Keratinocyte (primary cell): Measurements from ENCODE around the gene TDP2. TPM values are rescaled to one million over a fixed set of nuclear protein-coding genes. Genes with fewer than 3 reads are reported as not detected.
A peak's percentile ranks its signal among the peaks of the same experiment; 100 is the strongest.

Source experiments
- DNase-seq: peaks from one replicate; pipeline ENCODE4 v3.0.0-alpha.2; 2011; ENCODE audit warnings: low read depth, missing footprints, low spot score
- FAIRE-seq: peaks from 2 replicates; lab custom pipeline; 2011; peaks lifted over from hg19 to GRCh38; lab: Jason Lieb, UNC
- H2AFZ ChIP-seq: 2 replicates; pipeline ENCODE4 v1.6.0; 2012; ENCODE audit warnings: low read length, control low read depth, inconsistent platforms; ENCODE audit not compliant: control insufficient read depth
- H3K27ac ChIP-seq: 2 replicates; pipeline ENCODE4 v1.5.1; 2011; ENCODE audit warnings: low read length; ENCODE audit not compliant: control insufficient read depth, insufficient read depth
- H3K27me3 ChIP-seq: 3 replicates; pipeline ENCODE4 v1.6.0; 2011; ENCODE audit warnings: low read length; ENCODE audit not compliant: control insufficient read depth, insufficient read depth; ENCODE audit errors: extremely low read depth
- H3K36me3 ChIP-seq, 2 experiments: 2 replicates in 1 of 2; 3 replicates in 1 of 2; pipeline ENCODE4 v1.5.1; 2011; ENCODE audit warnings: low read length in 2 of 2, mild to moderate bottlenecking in 1 of 2; ENCODE audit not compliant: control insufficient read depth in 2 of 2, insufficient read depth in 2 of 2; ENCODE audit errors: extremely low read depth in 1 of 2
- H3K4me1 ChIP-seq: 3 replicates; pipeline ENCODE4 v1.5.1; 2011; ENCODE audit warnings: low read length; ENCODE audit not compliant: control insufficient read depth, insufficient read depth; ENCODE audit errors: extremely low read depth
- H3K4me2 ChIP-seq: 3 replicates; pipeline ENCODE4 v1.6.0; 2011; ENCODE audit warnings: low read depth, low read length; ENCODE audit not compliant: control insufficient read depth, insufficient read depth; ENCODE audit errors: extremely low read depth
- H3K4me3 ChIP-seq, 3 experiments: fragments of 200-600 bp in 1 of 3; sonication (generic) in 1 of 3; 2 replicates in 2 of 3; 3 replicates in 1 of 3; pipeline ENCODE4 v1.5.1; 2011 to 2016; ENCODE audit warnings: low read length in 3 of 3, mild to moderate bottlenecking in 3 of 3, control low read depth in 2 of 3, inconsistent platforms in 1 of 3, low read depth in 1 of 3, mixed read lengths in 1 of 3, mixed run types in 1 of 3, moderate library complexity in 1 of 3; ENCODE audit not compliant: control insufficient read depth in 2 of 3, insufficient read depth in 2 of 3; ENCODE audit errors: extremely low read depth in 1 of 3
- H3K79me2 ChIP-seq: 2 replicates; pipeline ENCODE4 v1.6.0; 2012; ENCODE audit warnings: low read length; ENCODE audit not compliant: control insufficient read depth, insufficient read depth
- H3K9ac ChIP-seq: 3 replicates; pipeline ENCODE4 v1.6.0; 2011; ENCODE audit warnings: low read length; ENCODE audit not compliant: control insufficient read depth, insufficient read depth; ENCODE audit errors: extremely low read depth
- H3K9me1 ChIP-seq: 3 replicates; pipeline ENCODE4 v1.6.0; 2011; ENCODE audit warnings: low read length; ENCODE audit not compliant: control insufficient read depth, insufficient read depth; ENCODE audit errors: extremely low read depth
- H3K9me3 ChIP-seq: 2 replicates; pipeline ENCODE4 v1.5.1; 2012; ENCODE audit warnings: low read depth, low read length; ENCODE audit not compliant: control insufficient read depth
- H4K20me1 ChIP-seq: 3 replicates; pipeline ENCODE4 v1.6.0; 2011; ENCODE audit warnings: low read length; ENCODE audit not compliant: control insufficient read depth, insufficient read depth; ENCODE audit errors: extremely low read depth
- CTCF ChIP-seq, 3 experiments: IDR thresholded peaks in 1 of 3; conservative IDR thresholded peaks in 1 of 3; optimal IDR thresholded peaks in 1 of 3; 2 replicates in 2 of 3; 3 replicates in 1 of 3; pipeline versions ENCODE3 to v1.5.1; 2011; ENCODE audit warnings: low read length in 3 of 3, mild to moderate bottlenecking in 3 of 3, moderate library complexity in 2 of 3, control low read depth in 1 of 3, inconsistent platforms in 1 of 3; ENCODE audit not compliant: insufficient read depth in 2 of 3; ENCODE audit errors: extremely low read depth in 1 of 3
- EZH2 ChIP-seq: IDR thresholded peaks from one replicate; pipeline ENCODE4 v1.6.1; 2012; ENCODE audit warnings: inconsistent platforms, mild to moderate bottlenecking, low read length, moderate library complexity
- dilution Hi-C: fragments of 300-500 bp; cut with MboI; formaldehyde crosslinking; loops from one replicate; pipeline ENCODE4 v1.7.0; 2020; ENCODE audit warnings: low sequenced_read_pairs; ENCODE audit not compliant: extremely low pct_ligation_motif_present
- polyA minus RNA-seq, 3 experiments: library from RNA; depleted of rRNA, polyadenylated mRNA; stranded (reverse); fragments of >200 nt; gene quantifications; 1 replicate in 1 of 3; 2 replicates in 1 of 3; 3 replicates in 1 of 3; pipeline ENCODE4 v1.2.3, GENCODE V29; 2011
- polyA plus RNA-seq, 5 experiments: library from polyadenylated mRNA; depleted of rRNA in 3 of 5; stranded (reverse) in 3 of 5; stranded (forward) in 1 of 5; unstranded in 1 of 5; fragments of >200 nt; gene quantifications; 1 replicate in 1 of 5; 2 replicates in 3 of 5; 3 replicates in 1 of 5; pipeline versions ENCODE4 v1.2.1 to v1.2.3, GENCODE V29; 2011 to 2012; ENCODE audit warnings: missing spikeins in 2 of 5, low read depth in 1 of 5, low replicate concordance in 1 of 5

TDP2 gene
- polyA plus RNA-seq (21.5 to 39.8 TPM (median 24.2 TPM) in 3 replicates), polyA minus RNA-seq (7.0 to 15.9 TPM (median 8.6 TPM) in 3 replicates)
- 25.9 TPM for polyA plus RNA-seq (2011; ENCODE audit: low read depth)
- polyA plus RNA-seq (2011; cell fraction: cytosol; rRNA removed) = 21.0 and 36.1 TPM in 2 replicates
- polyA plus RNA-seq (2011; cell fraction: nucleus; rRNA removed) = 20.8 and 26.0 TPM in 2 replicates
- polyA plus RNA-seq (2012; ENCODE audit: low replicate concordance) = 28.0 and 39.3 TPM in 2 replicates
- 12.3 TPM for polyA minus RNA-seq (2011; cell fraction: cytosol; rRNA and poly(A)+ RNA removed)
- 5.4 and 8.6 TPM in 2 replicates for polyA minus RNA-seq (2011; cell fraction: nucleus; rRNA and poly(A)+ RNA removed)

- H3K9me1 ChIP-seq = no peaks in the 10 kb centered on the region
- peak within 1 kb of the TSS; percentile 91 for H3K9ac ChIP-seq
- no peak for FAIRE-seq
- H2AFZ ChIP-seq = peak within 1 kb of the TSS; percentile 99
- dilution Hi-C loops = no loop called here
- no peaks in the 10 kb centered on the region for H4K20me1 ChIP-seq
- H3K4me1 ChIP-seq = peaks cover 16% of the 10 kb centered on the region
- no peaks in the 10 kb centered on the region for H3K9me3 ChIP-seq
- peak within 1 kb of the TSS; percentile 60 to 100 (median 99) for H3K4me3 ChIP-seq
- peaks cover 41% of the 10 kb centered on the region for H3K79me2 ChIP-seq
- peak in 2 of 3 experiments; percentile 55 to 57 for TF ChIP-seq CTCF (optimal IDR thresholded peaks at IDR 0.05 in 1 of 3, IDR thresholded peaks at IDR 0.05 in 1 of 3, conservative IDR thresholded peaks at IDR 0.05 in 1 of 3; ENCODE audit: extremely low read depth in 1 of 3, insufficient read depth in 2 of 3, low read length in 3 of 3)
- no peak for TF ChIP-seq EZH2
- peak within 1 kb of the TSS; percentile 95 for H3K27ac ChIP-seq
- peak within 1 kb of the TSS; percentile 92 for H3K4me2 ChIP-seq
- peak; percentile 67 for DNase-seq
- no peaks in the 10 kb centered on the region for H3K27me3 ChIP-seq
- H3K36me3 ChIP-seq = peaks cover 10 to 12% of the 10 kb centered on the region in 2 experiments
Measured at GRCh38 chr6:24666641-24667377, at the start of gene TDP2, which contains the start of gene ACOT13. TDP2 (minus strand) TSS chr6:24666899; CDS start chr6:24666862, 37 bp downstream. ACOT13 (plus strand) TSS chr6:24667077; CDS start chr6:24667264, 187 bp downstream.

- no peaks in the 10 kb centered on the region for H3K9me3 ChIP-seq
- no peak overlapping the region for H3K4me3 ChIP-seq
- H3K9ac ChIP-seq = no peak overlapping the region
- dilution Hi-C loops = no loop called here
- no peaks in the 10 kb centered on the region for H3K9me1 ChIP-seq
- FAIRE-seq (no peak), DNase-seq (no peak)
- TF ChIP-seq CTCF (optimal IDR thresholded peaks at IDR 0.05 in 1 of 3, IDR thresholded peaks at IDR 0.05 in 1 of 3, conservative IDR thresholded peaks at IDR 0.05 in 1 of 3; ENCODE audit: extremely low read depth in 1 of 3, insufficient read depth in 2 of 3, low read length in 3 of 3) = no peak
- peaks cover 20 to 53% of the 10 kb centered on the region in 2 experiments for H3K36me3 ChIP-seq
- H3K27me3 ChIP-seq = no peaks in the 10 kb centered on the region
- no peak overlapping the region for H3K4me2 ChIP-seq
- peaks cover 58% of the 10 kb centered on the region for H3K79me2 ChIP-seq
- H3K27ac ChIP-seq = no peak overlapping the region
- H3K4me1 ChIP-seq = peaks cover 4% of the 10 kb centered on the region
- H2AFZ ChIP-seq = no peak overlapping the region
- peaks cover 17% of the 10 kb centered on the region for H4K20me1 ChIP-seq
Measured at GRCh38 chr6:24710519-24711303, 44.0 kb upstream of the TDP2 start.
